Stimulated activated CD4-positive, alpha-beta T cell treated with anti-CD3 and anti-CD28 coated beads, Interleukin-1b, Interleukin-23, amount 100 ng/mL, for 24 hours (primary cell): ENCODE results near the gene TRIM26.
"Not testable (repeated sequence)": the region's sequence is repeated elsewhere in the genome, so short reads cannot be mapped to it uniquely, and the experiment has no call there.

ENCODE experiments used
- DNase-seq, 4 experiments: peaks; one replicate each; pipeline ENCODE4 v3.0.0-alpha.2; 2020; ENCODE audit warnings: low read depth in 4 of 4, low spot score in 1 of 4

Gene TRIM26

GRCh38 chr6:30155520-30156261, 57.5 kb downstream of the TRIM26 start:
- no peak for DNase-seq

- no peak for DNase-seq
Measured at GRCh38 chr6:30154709-30155519, 58.3 kb downstream of the TRIM26 start.

GRCh38 chr6:30154061-30154460, 59.1 kb downstream of the TRIM26 start:
- no peak for DNase-seq

- no peak for DNase-seq
Measured at GRCh38 chr6:30152910-30153610, 60.1 kb downstream of the TRIM26 start.

- DNase-seq, result no peak
Measured at GRCh38 chr6:30152016-30152673, 61.1 kb downstream of the TRIM26 start.

- no peak for DNase-seq
Measured at GRCh38 chr6:30151580-30151979, 61.6 kb downstream of the TRIM26 start.

GRCh38 chr6:30150671-30151395, 62.4 kb downstream of the TRIM26 start:
- DNase-seq, result no peak

GRCh38 chr6:30149858-30150550, 63.2 kb downstream of the TRIM26 start:
- no peak for DNase-seq

GRCh38 chr6:30149234-30149633, 64.0 kb downstream of the TRIM26 start:
- DNase-seq, result no peak

- no peak for DNase-seq
Measured at GRCh38 chr6:30147096-30147495, 66.1 kb downstream of the TRIM26 start.

- DNase-seq, result no peak
Measured at GRCh38 chr6:30145818-30146217, 67.4 kb downstream of the TRIM26 start.

- no peak for DNase-seq
Measured at GRCh38 chr6:30144811-30145210, 68.4 kb downstream of the TRIM26 start.

GRCh38 chr6:30143780-30144179, 69.4 kb downstream of the TRIM26 start:
- no peak for DNase-seq

GRCh38 chr6:30142665-30143064, 70.5 kb downstream of the TRIM26 start:
- DNase-seq, result no peak

GRCh38 chr6:30140240-30140639, 73.0 kb downstream of the TRIM26 start:
- not testable (repeated sequence) for DNase-seq

GRCh38 chr6:30136570-30137286, 76.5 kb downstream of the TRIM26 start:
- no peak for DNase-seq

GRCh38 chr6:30135757-30136156, 77.4 kb downstream of the TRIM26 start, which contains the start of gene TRIM40:
TRIM40 (plus strand) TSS chr6:30136140; CDS start chr6:30137037, 897 bp downstream.
- DNase-seq, result no peak

- no peak for DNase-seq
Measured at GRCh38 chr6:30135147-30135546, 78.1 kb downstream of the TRIM26 start.
